Measurements from ENCODE around the gene PDYN.

PDYN gene

GRCh38 chr20:1994627-1995026, 769 bp upstream of the PDYN start:
- DNase-seq (ENCODE audit: low read depth in 2 of 2): no peak

- no peak for DNase-seq (ENCODE audit: low read depth in 2 of 2)
Observed at GRCh38 chr20:1992359-1993110, 1.3 kb downstream of the PDYN start.

- DNase-seq (ENCODE audit: low read depth in 2 of 2): no peak
Observed at GRCh38 chr20:1987826-1988225, 6.0 kb downstream of the PDYN start.

- DNase-seq (ENCODE audit: low read depth in 2 of 2): no peak
Observed at GRCh38 chr20:1983301-1983700, 10.6 kb downstream of the PDYN start.

GRCh38 chr20:1982686-1983085, 11.2 kb downstream of the PDYN start:
- DNase-seq (ENCODE audit: low read depth in 2 of 2): no peak

- DNase-seq (ENCODE audit: low read depth in 2 of 2): no peak
Observed at GRCh38 chr20:1979106-1979778, 14.6 kb downstream of the PDYN start.

- DNase-seq (ENCODE audit: low read depth in 2 of 2): no peak
Observed at GRCh38 chr20:1975291-1975690, 18.6 kb downstream of the PDYN start.

- no peak for DNase-seq (ENCODE audit: low read depth in 2 of 2)
Observed at GRCh38 chr20:1973601-1974440, 20.0 kb downstream of the PDYN start.

GRCh38 chr20:1971893-1972586, 21.8 kb downstream of the PDYN start:
- DNase-seq (ENCODE audit: low read depth in 2 of 2): no peak

GRCh38 chr20:1968964-1969363, 24.9 kb downstream of the PDYN start:
- no peak for DNase-seq (ENCODE audit: low read depth in 2 of 2)

GRCh38 chr20:1965520-1966351, 28.1 kb downstream of the PDYN start:
- peak; percentile 57 to 65 for DNase-seq (ENCODE audit: low read depth in 2 of 2)

- no peak for DNase-seq (ENCODE audit: low read depth in 2 of 2)
Observed at GRCh38 chr20:1964659-1965405, 29.0 kb downstream of the PDYN start.

GRCh38 chr20:1964061-1964460, 29.8 kb downstream of the PDYN start:
- DNase-seq (ENCODE audit: low read depth in 2 of 2): no peak

GRCh38 chr20:1961374-1961773, 32.5 kb downstream of the PDYN start:
- no peak for DNase-seq (ENCODE audit: low read depth in 2 of 2)

- DNase-seq (ENCODE audit: low read depth in 2 of 2): no peak
Observed at GRCh38 chr20:1959156-1959555, 34.7 kb downstream of the PDYN start.

GRCh38 chr20:1958426-1958825, 35.4 kb downstream of the PDYN start:
- no peak for DNase-seq (ENCODE audit: low read depth in 2 of 2)

GRCh38 chr20:1955217-1955616, 38.6 kb downstream of the PDYN start:
- no peak for DNase-seq (ENCODE audit: low read depth in 2 of 2)

- DNase-seq (ENCODE audit: low read depth in 2 of 2): no peak
Observed at GRCh38 chr20:1953621-1954020, 40.2 kb downstream of the PDYN start.

- DNase-seq (ENCODE audit: low read depth in 2 of 2): no peak
Observed at GRCh38 chr20:1952737-1953530, 40.9 kb downstream of the PDYN start.

Data from stimulated activated CD8-positive, alpha-beta memory T cell treated with anti-CD3 and anti-CD28 coated beads, Interleukin-15, amount 100 ng/mL, for 4 hours (primary cell).